Skin of body (tissue), 2 donors: Measurements from ENCODE around the gene PHF5A. TPM values are rescaled to one million over a fixed set of nuclear protein-coding genes. Genes with fewer than 3 reads are reported as not detected.

Experiments
- DNase-seq: peaks from one replicate; lab custom pipeline; 2025; lab: John Stamatoyannopoulos, UW
- total RNA-seq: library from RNA; depleted of rRNA; stranded (reverse); fragments of >200 nt; gene quantifications from one replicate; pipeline ENCODE4 v1.2.3, GENCODE V29; 2014

The PHF5A gene
- total RNA-seq, 1 donor from 2014 or later = 33.1 TPM

- no peak for DNase-seq
Measured at GRCh38 chr22:41417622-41418390, 50.7 kb downstream of the PHF5A start.

GRCh38 chr22:41415554-41415953, 52.9 kb downstream of the PHF5A start:
- DNase-seq = no peak

- no peak for DNase-seq
Measured at GRCh38 chr22:41411021-41411851, 57.3 kb downstream of the PHF5A start.

- no peak for DNase-seq
Measured at GRCh38 chr22:41410311-41410751, 58.2 kb downstream of the PHF5A start.

Other genes with a start within 250 kb of the PHF5A start
- gene CHADL, start 227.8 kb downstream of the PHF5A start, total RNA-seq = 2.8 TPM
- 26.9 TPM for gene RANGAP1, start 182.5 kb downstream of the PHF5A start, total RNA-seq
- 28.5 TPM for gene ZC3H7B, start 167.2 kb downstream of the PHF5A start, total RNA-seq
- gene TEF, start 86.8 kb downstream of the PHF5A start, total RNA-seq = 8.9 TPM
- 21.4 TPM for gene TOB2, start 21.9 kb downstream of the PHF5A start, total RNA-seq
- 55.6 TPM for gene ACO2, start 425 bp upstream of the PHF5A start, total RNA-seq
- gene POLR3H, start 75.8 kb upstream of the PHF5A start, total RNA-seq = 7.8 TPM
- 0.49 TPM for gene CSDC2, start 92.3 kb upstream of the PHF5A start, total RNA-seq
- 13.9 TPM for gene PMM1, start 121.1 kb upstream of the PHF5A start, total RNA-seq
- 10.2 TPM for gene DESI1, start 152.4 kb upstream of the PHF5A start, total RNA-seq
- gene XRCC6, start 152.6 kb upstream of the PHF5A start, total RNA-seq = 191 TPM
- gene SNU13, start 220.2 kb upstream of the PHF5A start, total RNA-seq = 41.4 TPM
- gene MEI1, start 230.8 kb upstream of the PHF5A start, total RNA-seq = 0.59 TPM